ENCODE measurements around the gene MYZAP. TPM values are rescaled to one million over a fixed set of nuclear protein-coding genes. Genes with fewer than 3 reads are reported as not detected.
A peak's percentile ranks its signal among the peaks of the same experiment; 100 is the strongest.

MYZAP gene
- total and polyA plus RNA-seq, 2 donors from 2014 or later, result 3.3 to 6.1 TPM

- no peak for TF ChIP-seq CTCF (IDR thresholded peaks at IDR 0.05; ENCODE audit: borderline replicate concordance, extremely low read depth, insufficient read depth)
- intact Hi-C loops (cut with DNase I), result no loop called here
- Histone ChIP-seq H3K27ac (ENCODE audit: low read depth in 2 of 2, low read length in 2 of 2) (no peak overlapping the region), H3K9ac (ENCODE audit: low read length in 3 of 3) (no peak overlapping the region), H3K9me3 (ENCODE audit: control insufficient read depth in 2 of 3, insufficient read depth in 1 of 3, low read length in 3 of 3) (no peaks in the 10 kb centered on the region), H3K27me3 (ENCODE audit: control insufficient read depth, insufficient read depth, low read length) (no peaks in the 10 kb centered on the region), H3K36me3 (ENCODE audit: control insufficient read depth in 2 of 3, insufficient read depth in 3 of 3, low read length in 3 of 3) (peaks cover 0 to 2% (median 2%) of the 10 kb centered on the region in 3 donors), H3K4me3 (ENCODE audit: low read length in 3 of 3) (no peak overlapping the region), H3K4me1 (ENCODE audit: control insufficient read depth in 2 of 3, insufficient read depth in 2 of 3, low read depth in 1 of 3, low read length in 3 of 3) (peaks cover 0 to 3% (median 0%) of the 10 kb centered on the region in 3 donors)
- FAIRE-seq, result no peak
- DNase-seq, result no peak
These were observed 112.7 kb downstream of the MYZAP start for GRCh38 chr15:57704441-57704840.

GRCh38 chr15:57705746-57706404 is 114.2 kb downstream of the MYZAP start:
- TF ChIP-seq CTCF (IDR thresholded peaks at IDR 0.05; ENCODE audit: borderline replicate concordance, extremely low read depth, insufficient read depth), result no peak
- Histone ChIP-seq H3K36me3 (ENCODE audit: control insufficient read depth in 2 of 3, insufficient read depth in 3 of 3, low read length in 3 of 3) (peaks cover 8 to 11% (median 10%) of the 10 kb centered on the region in 3 donors), H3K27ac (ENCODE audit: low read depth in 2 of 2, low read length in 2 of 2) (peak overlapping the region; percentile 87 to 95), H3K4me1 (ENCODE audit: control insufficient read depth in 2 of 3, insufficient read depth in 2 of 3, low read depth in 1 of 3, low read length in 3 of 3) (peaks cover 0 to 7% (median 0%) of the 10 kb centered on the region in 3 donors), H3K27me3 (ENCODE audit: control insufficient read depth, insufficient read depth, low read length) (no peaks in the 10 kb centered on the region), H3K9me3 (ENCODE audit: control insufficient read depth in 2 of 3, insufficient read depth in 1 of 3, low read length in 3 of 3) (no peaks in the 10 kb centered on the region), H3K9ac (ENCODE audit: low read length in 3 of 3) (peak overlapping the region; percentile 37 to 93 (median 54)), H3K4me3 (ENCODE audit: low read length in 3 of 3) (peak overlapping the region; percentile 68 to 92 (median 79))
- DNase-seq, result no peak
- intact Hi-C loops (cut with DNase I), result no loop called here
- FAIRE-seq, result no peak

- H3K9me3 ChIP-seq (ENCODE audit: control insufficient read depth in 2 of 3, insufficient read depth in 1 of 3, low read length in 3 of 3), result no peaks in the 10 kb centered on the region
- H3K27me3 ChIP-seq (ENCODE audit: control insufficient read depth, insufficient read depth, low read length), result no peaks in the 10 kb centered on the region
- DNase-seq, result peak; percentile 95 to 99 (median 98)
- TF ChIP-seq CTCF (IDR thresholded peaks at IDR 0.05; ENCODE audit: borderline replicate concordance, extremely low read depth, insufficient read depth), result no peak
- H3K36me3 ChIP-seq (ENCODE audit: control insufficient read depth in 2 of 3, insufficient read depth in 3 of 3, low read length in 3 of 3), result peaks cover 10 to 18% (median 13%) of the 10 kb centered on the region in 3 donors
- peak within 1 kb of the TSS; percentile 37 to 93 (median 85) for H3K9ac ChIP-seq (ENCODE audit: low read length in 3 of 3)
- intact Hi-C loops (cut with DNase I), result no loop called here
- peak within 1 kb of the TSS; percentile 68 to 92 (median 86) for H3K4me3 ChIP-seq (ENCODE audit: low read length in 3 of 3)
- peaks cover 0 to 7% (median 0%) of the 10 kb centered on the region in 3 donors for H3K4me1 ChIP-seq (ENCODE audit: control insufficient read depth in 2 of 3, insufficient read depth in 2 of 3, low read depth in 1 of 3, low read length in 3 of 3)
- FAIRE-seq, result peak; percentile 94
- H3K27ac ChIP-seq (ENCODE audit: low read depth in 2 of 2, low read length in 2 of 2), result peak within 1 kb of the TSS; percentile 87 to 95
These were observed 114.9 kb downstream of the MYZAP start, which contains the start of gene POLR2M for GRCh38 chr15:57706405-57707209. Gene POLR2M, plus strand, starts transcription at chr15:57706714. Its CDS starts 129 bp downstream, at chr15:57706843.
